ENCODE data around the gene GRAMD1B.
A peak's percentile ranks its signal among the peaks of the same experiment; 100 is the strongest.

Gene GRAMD1B

GRCh38 chr11:123556633-123557032, 126.6 kb downstream of the GRAMD1B start:
- H3K4me3 ChIP-seq (ENCODE audit: low read depth, low read length) = no peak overlapping the region
- TF ChIP-seq CTCF (IDR thresholded peaks at IDR 0.05; ENCODE audit: low read depth, low read length, missing control alignments) = no peak
- DNase-seq (ENCODE audit: low read depth) = no peak

GRCh38 chr11:123558536-123559315, 128.7 kb downstream of the GRAMD1B start:
- H3K4me3 ChIP-seq (ENCODE audit: low read depth, low read length) = no peak overlapping the region
- DNase-seq (ENCODE audit: low read depth) = no peak
- no peak for TF ChIP-seq CTCF (IDR thresholded peaks at IDR 0.05; ENCODE audit: low read depth, low read length, missing control alignments)

- no peak for TF ChIP-seq CTCF (IDR thresholded peaks at IDR 0.05; ENCODE audit: low read depth, low read length, missing control alignments)
- no peak overlapping the region for H3K4me3 ChIP-seq (ENCODE audit: low read depth, low read length)
- DNase-seq (ENCODE audit: low read depth) = no peak
Measured at GRCh38 chr11:123559523-123559955, 129.5 kb downstream of the GRAMD1B start.

GRCh38 chr11:123560006-123560405, 129.9 kb downstream of the GRAMD1B start:
- peak overlapping the region; percentile 31; the same call in 1 of the 2 replicates for H3K4me3 ChIP-seq (ENCODE audit: low read depth, low read length)
- no peak for DNase-seq (ENCODE audit: low read depth)
- TF ChIP-seq CTCF (IDR thresholded peaks at IDR 0.05; ENCODE audit: low read depth, low read length, missing control alignments) = no peak

- DNase-seq (ENCODE audit: low read depth) = no peak
- TF ChIP-seq CTCF (IDR thresholded peaks at IDR 0.05; ENCODE audit: low read depth, low read length, missing control alignments) = no peak
- H3K4me3 ChIP-seq (ENCODE audit: low read depth, low read length) = no peak overlapping the region
Measured at GRCh38 chr11:123561431-123561800, 131.3 kb downstream of the GRAMD1B start.

- no peak for TF ChIP-seq CTCF (IDR thresholded peaks at IDR 0.05; ENCODE audit: low read depth, low read length, missing control alignments)
- no peak for DNase-seq (ENCODE audit: low read depth)
- no peak overlapping the region for H3K4me3 ChIP-seq (ENCODE audit: low read depth, low read length)
Measured at GRCh38 chr11:123562158-123562557, 132.1 kb downstream of the GRAMD1B start.

- no peak overlapping the region for H3K4me3 ChIP-seq (ENCODE audit: low read depth, low read length)
- no peak for TF ChIP-seq CTCF (IDR thresholded peaks at IDR 0.05; ENCODE audit: low read depth, low read length, missing control alignments)
- no peak for DNase-seq (ENCODE audit: low read depth)
Measured at GRCh38 chr11:123562829-123563228, 132.8 kb downstream of the GRAMD1B start.
